Naive thymus-derived CD8-positive, alpha-beta T cell (primary cell): ENCODE data around the gene CTLA4. TPM values are rescaled to one million over a fixed set of nuclear protein-coding genes. Genes with fewer than 3 reads are reported as not detected.

ENCODE experiments used
- ATAC-seq, 2 donors: fragments of 150-1000 bp; cut with Tn5 transposase in 1 of 2; sonication (Bioruptor Pico), chemical (Tn5 transposase) in 1 of 2; 1 replicate in 1 of 2; 2 replicates in 1 of 2; pipeline ENCODE4 v1.10.0; 2021; ENCODE audit warnings: mild to moderate bottlenecking in 2 of 2, moderate library complexity in 2 of 2
- POLR2A ChIA-PET: fragments of 350-600 bp; sonication (Branson Sonifier 250); formaldehyde crosslinking; loops from one replicate; lab custom pipeline; 2021; ENCODE audit warnings: antibody characterized with exemption; lab: Charles Lee
- DNase-seq, 10 donors: peaks; one replicate each; pipeline versions ENCODE4 v3.0.0 to v3.0.0-alpha.2; 2020 to 2022
- H3K27ac Mint-ChIP-seq, 10 donors: one replicate each; pipeline ENCODE4 v1.8.0; 2020 to 2022; ENCODE audit warnings: mild to moderate bottlenecking in 10 of 10, mixed read lengths in 10 of 10, moderate library complexity in 4 of 10, inconsistent platforms in 1 of 10
- H3K27me3 Mint-ChIP-seq, 5 donors: one replicate each; pipeline ENCODE4 v1.8.0; 2021 to 2022; ENCODE audit warnings: mixed read lengths in 5 of 5
- H3K36me3 Mint-ChIP-seq, 3 donors: one replicate each; pipeline ENCODE4 v1.8.0; 2020 to 2022; ENCODE audit warnings: mixed read lengths in 3 of 3, mild to moderate bottlenecking in 2 of 3, inconsistent platforms in 1 of 3
- H3K4me1 Mint-ChIP-seq, 4 donors: one replicate each; pipeline ENCODE4 v1.8.0; 2021 to 2022; ENCODE audit warnings: mixed read lengths in 4 of 4
- H3K4me3 Mint-ChIP-seq, 10 donors: one replicate each; pipeline ENCODE4 v1.8.0; 2020 to 2022; ENCODE audit warnings: mild to moderate bottlenecking in 10 of 10, mixed read lengths in 10 of 10, moderate library complexity in 6 of 10, inconsistent platforms in 1 of 10
- H3K9me3 Mint-ChIP-seq, 9 donors: one replicate each; pipeline ENCODE4 v1.8.0; 2020 to 2022; ENCODE audit warnings: mixed read lengths in 9 of 9, mild to moderate bottlenecking in 3 of 9, inconsistent platforms in 1 of 9, moderate library complexity in 1 of 9
- polyA plus RNA-seq, 3 donors: library from polyadenylated mRNA; unstranded; fragments of 300-500 nt; fragmentation: Illumina TruSeq; gene quantifications; one replicate each; pipeline ENCODE4 v1.2.3, GENCODE V29; 2021
- total RNA-seq, 8 experiments: library from RNA in 2 of 8; stranded (reverse) in 2 of 8; gene quantifications; one replicate each; pipeline ENCODE4 v1.2.3 and lab custom pipeline; 2021 to 2026

Gene CTLA4
- total and polyA plus RNA-seq, 5 experiments from 2014 or later, result 1.5 to 2.9 (median 1.8) TPM

- Mint-ChIP-seq H3K9me3 (no peaks in the 10 kb centered on the region), H3K36me3 (no peaks in the 10 kb centered on the region), H3K27ac (no peak overlapping the region), H3K4me3 (peak overlapping the region in 1 of 10 donors; percentile 3), H3K4me1 (peaks cover 0 to 16% (median 9%) of the 10 kb centered on the region in 4 donors), H3K27me3 (peaks cover 0 to 4% (median 0%) of the 10 kb centered on the region in 5 donors)
- ATAC-seq (peak in 1 of 2 donors; percentile 39), DNase-seq (no peak)
- POLR2A ChIA-PET, result no interaction called here
Measured at GRCh38 chr2:203914546-203915182, 47.1 kb downstream of the CTLA4 start.

GRCh38 chr2:203915256-203915655 is 47.7 kb downstream of the CTLA4 start:
- POLR2A ChIA-PET, result no interaction called here
- Mint-ChIP-seq H3K27ac (no peak overlapping the region), H3K36me3 (no peaks in the 10 kb centered on the region), H3K4me3 (no peak overlapping the region), H3K27me3 (peaks cover 0 to 4% (median 0%) of the 10 kb centered on the region in 5 donors), H3K4me1 (peaks cover 0 to 16% (median 9%) of the 10 kb centered on the region in 4 donors), H3K9me3 (no peaks in the 10 kb centered on the region)
- DNase-seq (no peak), ATAC-seq (no peak)

DNA sequence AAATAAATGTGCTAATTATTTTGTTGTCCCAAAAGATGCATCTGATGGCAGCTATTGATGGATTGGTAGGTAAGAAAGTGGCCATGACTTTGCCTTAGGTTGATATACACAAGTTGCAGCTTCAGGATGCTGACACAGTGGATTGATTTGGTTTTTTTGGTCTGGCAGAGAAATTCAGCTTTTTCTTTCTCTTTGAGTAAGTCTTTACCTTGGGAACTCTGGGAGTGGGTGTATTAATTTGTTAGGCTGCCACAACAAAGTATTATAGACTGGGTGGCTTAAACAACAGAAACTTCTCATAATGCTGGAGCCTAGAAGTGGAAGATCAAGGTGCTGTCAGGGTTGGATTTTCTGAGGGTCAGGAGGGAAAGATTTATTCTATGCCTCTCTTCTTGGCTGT is 49.2 kb downstream of the CTLA4 start:
- Mint-ChIP-seq H3K4me1 (peaks cover 0 to 16% (median 9%) of the 10 kb centered on the region in 4 donors), H3K4me3 (no peak overlapping the region), H3K27ac (no peak overlapping the region), H3K9me3 (no peaks in the 10 kb centered on the region), H3K27me3 (peaks cover 0 to 4% (median 0%) of the 10 kb centered on the region in 5 donors), H3K36me3 (no peaks in the 10 kb centered on the region)
- no peak for ATAC-seq
- POLR2A ChIA-PET, result interaction anchor here (1.6 kb wide), 1 partner anchor 12 kb away, joined by 3 read pairs; no protein-coding TSS in a partner anchor
- DNase-seq, result no peak

GRCh38 chr2:203918264-203918663 is 50.7 kb downstream of the CTLA4 start:
- H3K27me3 Mint-ChIP-seq, result peaks cover 0 to 4% (median 0%) of the 10 kb centered on the region in 5 donors
- H3K36me3 Mint-ChIP-seq, result no peaks in the 10 kb centered on the region
- POLR2A ChIA-PET, result interaction anchor here (0.7 kb wide), 1 partner anchor 19 kb away, joined by 4 read pairs; the partner anchor contains the start of gene ICOS
- peaks cover 0 to 16% (median 9%) of the 10 kb centered on the region in 4 donors for H3K4me1 Mint-ChIP-seq
- H3K4me3 Mint-ChIP-seq, result no peak overlapping the region
- DNase-seq (no peak), ATAC-seq (no peak)
- no peaks in the 10 kb centered on the region for H3K9me3 Mint-ChIP-seq
- peak overlapping the region in 1 of 10 donors; percentile 57 for H3K27ac Mint-ChIP-seq

GRCh38 chr2:203918839-203919238 is 51.3 kb downstream of the CTLA4 start:
- H3K27me3 Mint-ChIP-seq, result peaks cover 0 to 2% (median 0%) of the 10 kb centered on the region in 5 donors
- H3K4me3 Mint-ChIP-seq, result no peak overlapping the region
- no peak for DNase-seq
- peaks cover 0 to 15% (median 9%) of the 10 kb centered on the region in 4 donors for H3K4me1 Mint-ChIP-seq
- ATAC-seq, result no peak
- peak overlapping the region in 1 of 10 donors; percentile 17 for H3K27ac Mint-ChIP-seq
- no peaks in the 10 kb centered on the region for H3K36me3 Mint-ChIP-seq
- POLR2A ChIA-PET, result interaction anchor here (0.7 kb wide), 1 partner anchor 18 kb away, joined by 4 read pairs; the partner anchor contains the start of gene ICOS
- H3K9me3 Mint-ChIP-seq, result no peaks in the 10 kb centered on the region

Other genes with a start within 250 kb of the CTLA4 start
- 100 to 1,000 TPM; 128 to 133 TPM for gene CD28, start 161.1 kb upstream of the CTLA4 start, total RNA-seq
- gene CD28, start 161.1 kb upstream of the CTLA4 start, polyA plus RNA-seq, result 10 to 100 TPM; 15.8 to 32.0 (median 29.3) TPM
- gene ICOS, start 69.0 kb downstream of the CTLA4 start, total RNA-seq, result 10 to 100 TPM; 31.9 to 36.1 TPM
- gene ICOS, start 69.0 kb downstream of the CTLA4 start, polyA plus RNA-seq, result 10 to 100 TPM in 1 of 3 donors, 1 to 10 TPM in 2; 7.5 to 14.0 (median 8.6) TPM